Adrenal gland (tissue), 5 donors: ENCODE measurements around the gene KIAA1755.

Experiments
- POLR2A ChIP-seq, 2 donors: fragments of 450-650 bp; IDR thresholded peaks; one replicate each; pipeline ENCODE4 v1.6.1; 2017; ENCODE audit warnings: antibody characterized with exemption in 2 of 2, mild to moderate bottlenecking in 2 of 2, moderate library complexity in 1 of 2
- TF ChIP-seq, protein P1 (sequence below), 6 experiments: fragments of 450-650 bp in 4 of 6; fragments of 200-600 bp in 2 of 6; sonication (generic) in 1 of 6; IDR thresholded peaks; 1 replicate in 5 of 6; 2 replicates in 1 of 6; pipeline versions ENCODE4 v1.5.1 to v1.8.0; 2016 to 2021; ENCODE audit warnings: antibody characterized with exemption in 6 of 6, mild to moderate bottlenecking in 2 of 6, moderate library complexity in 1 of 6
- donor health status: DM: no; HTN: no; CAD: no.

- TF ChIP-seq, protein P1, sequence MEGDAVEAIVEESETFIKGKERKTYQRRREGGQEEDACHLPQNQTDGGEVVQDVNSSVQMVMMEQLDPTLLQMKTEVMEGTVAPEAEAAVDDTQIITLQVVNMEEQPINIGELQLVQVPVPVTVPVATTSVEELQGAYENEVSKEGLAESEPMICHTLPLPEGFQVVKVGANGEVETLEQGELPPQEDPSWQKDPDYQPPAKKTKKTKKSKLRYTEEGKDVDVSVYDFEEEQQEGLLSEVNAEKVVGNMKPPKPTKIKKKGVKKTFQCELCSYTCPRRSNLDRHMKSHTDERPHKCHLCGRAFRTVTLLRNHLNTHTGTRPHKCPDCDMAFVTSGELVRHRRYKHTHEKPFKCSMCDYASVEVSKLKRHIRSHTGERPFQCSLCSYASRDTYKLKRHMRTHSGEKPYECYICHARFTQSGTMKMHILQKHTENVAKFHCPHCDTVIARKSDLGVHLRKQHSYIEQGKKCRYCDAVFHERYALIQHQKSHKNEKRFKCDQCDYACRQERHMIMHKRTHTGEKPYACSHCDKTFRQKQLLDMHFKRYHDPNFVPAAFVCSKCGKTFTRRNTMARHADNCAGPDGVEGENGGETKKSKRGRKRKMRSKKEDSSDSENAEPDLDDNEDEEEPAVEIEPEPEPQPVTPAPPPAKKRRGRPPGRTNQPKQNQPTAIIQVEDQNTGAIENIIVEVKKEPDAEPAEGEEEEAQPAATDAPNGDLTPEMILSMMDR (IDR thresholded peaks at IDR 0.05): peak in 1 of 6 experiments; percentile 6
- no peak for TF ChIP-seq POLR2A (IDR thresholded peaks at IDR 0.05)
Measured at GRCh38 chr20:38222923-38223742, 37.4 kb downstream of the KIAA1755 start.
